Measurements from ENCODE around the gene TMEM273.

TMEM273 gene

DNA sequence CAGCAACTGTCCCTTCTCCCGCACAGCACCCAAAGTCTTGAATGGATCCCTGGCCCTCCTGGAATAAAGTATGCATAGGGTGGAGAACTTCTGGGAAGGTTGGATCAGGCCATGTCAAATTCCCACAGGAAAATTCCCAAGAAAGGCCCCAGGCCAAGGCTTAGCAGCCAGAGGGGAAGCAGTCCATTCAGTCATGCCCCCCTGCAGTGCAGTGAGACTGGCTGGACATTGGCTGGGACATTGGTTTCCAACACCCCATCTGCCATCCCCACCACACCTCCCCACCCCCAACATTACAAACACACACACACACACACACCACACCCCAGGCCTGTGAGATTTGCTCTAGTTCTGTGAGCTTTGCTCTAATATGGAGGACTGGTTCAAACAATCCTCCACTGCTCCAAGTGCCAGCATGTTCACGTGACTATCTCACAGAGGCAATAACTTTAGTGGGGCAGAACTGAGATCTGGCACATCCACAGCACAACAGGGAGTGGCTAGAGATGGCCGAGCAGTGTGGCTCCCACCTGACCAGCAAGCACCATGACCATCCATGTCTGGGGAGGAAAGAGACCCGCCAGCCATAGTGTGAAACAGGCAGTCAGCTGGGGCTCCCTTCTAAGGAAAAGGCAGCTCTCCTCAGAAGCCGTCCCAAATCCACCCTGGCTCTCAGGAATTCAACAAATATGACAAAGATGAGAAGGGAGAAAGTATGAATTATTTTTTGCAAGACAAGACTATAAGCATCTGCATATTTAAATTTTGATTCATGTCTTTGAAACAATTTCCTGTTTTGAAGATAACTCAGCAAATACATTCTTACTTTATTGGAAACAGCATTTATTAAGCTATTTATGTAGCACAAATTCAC lies 47.6 kb downstream of the TMEM273 start:
- Histone ChIP-seq H3K4me2 (ENCODE audit: low read length) (no peak overlapping the region), H3K36me3 (replicated peaks; ENCODE audit: low read depth, low read length) (no peaks in the 10 kb centered on the region)

DNA sequence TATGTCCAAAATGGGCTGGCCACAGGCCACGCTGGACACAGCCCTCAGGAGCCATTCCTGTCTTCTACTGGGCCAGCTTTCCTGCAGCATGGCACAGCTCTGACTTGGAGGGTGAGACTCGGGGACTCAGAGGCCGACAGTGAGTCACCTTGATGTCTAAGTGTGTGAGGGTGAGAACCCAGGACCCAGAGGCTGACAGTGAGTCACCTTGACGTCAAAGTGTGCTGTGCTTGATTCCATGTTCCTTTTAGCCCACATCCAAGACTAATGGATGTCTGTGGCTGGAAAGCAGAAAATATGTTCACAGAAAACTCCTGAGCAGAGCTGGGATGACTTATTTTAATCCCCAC lies 48.4 kb downstream of the TMEM273 start:
- no peak overlapping the region for H3K4me3 ChIP-seq (ENCODE audit: low read length)
- H3K27ac ChIP-seq (ENCODE audit: low read length), result no peak overlapping the region
- no peaks in the 10 kb centered on the region for H3K9me3 ChIP-seq (ENCODE audit: insufficient read depth, low read length)
- no peak overlapping the region for H2AFZ ChIP-seq (ENCODE audit: low read depth, low read length)
- H3K36me3 ChIP-seq (replicated peaks; ENCODE audit: low read depth, low read length), result no peaks in the 10 kb centered on the region
- no peaks in the 10 kb centered on the region for H3K4me1 ChIP-seq (ENCODE audit: low read length)
- no peak for TF ChIP-seq EZH2phosphoT487 (IDR thresholded peaks at IDR 0.05; ENCODE audit: low read depth)
- TF ChIP-seq, protein P1, sequence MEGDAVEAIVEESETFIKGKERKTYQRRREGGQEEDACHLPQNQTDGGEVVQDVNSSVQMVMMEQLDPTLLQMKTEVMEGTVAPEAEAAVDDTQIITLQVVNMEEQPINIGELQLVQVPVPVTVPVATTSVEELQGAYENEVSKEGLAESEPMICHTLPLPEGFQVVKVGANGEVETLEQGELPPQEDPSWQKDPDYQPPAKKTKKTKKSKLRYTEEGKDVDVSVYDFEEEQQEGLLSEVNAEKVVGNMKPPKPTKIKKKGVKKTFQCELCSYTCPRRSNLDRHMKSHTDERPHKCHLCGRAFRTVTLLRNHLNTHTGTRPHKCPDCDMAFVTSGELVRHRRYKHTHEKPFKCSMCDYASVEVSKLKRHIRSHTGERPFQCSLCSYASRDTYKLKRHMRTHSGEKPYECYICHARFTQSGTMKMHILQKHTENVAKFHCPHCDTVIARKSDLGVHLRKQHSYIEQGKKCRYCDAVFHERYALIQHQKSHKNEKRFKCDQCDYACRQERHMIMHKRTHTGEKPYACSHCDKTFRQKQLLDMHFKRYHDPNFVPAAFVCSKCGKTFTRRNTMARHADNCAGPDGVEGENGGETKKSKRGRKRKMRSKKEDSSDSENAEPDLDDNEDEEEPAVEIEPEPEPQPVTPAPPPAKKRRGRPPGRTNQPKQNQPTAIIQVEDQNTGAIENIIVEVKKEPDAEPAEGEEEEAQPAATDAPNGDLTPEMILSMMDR (IDR thresholded peaks at IDR 0.05; ENCODE audit: low read depth, low read length), result no peak
- no peak overlapping the region for H3K9ac ChIP-seq (ENCODE audit: low read length)
- H3K27me3 ChIP-seq (ENCODE audit: low read depth, low read length), result no peaks in the 10 kb centered on the region
- no peak overlapping the region for H3K4me2 ChIP-seq (ENCODE audit: low read length)
- H4K20me1 ChIP-seq (ENCODE audit: insufficient read depth, low read length), result no peaks in the 10 kb centered on the region
- no peaks in the 10 kb centered on the region for H3K79me2 ChIP-seq (ENCODE audit: low read length)

More for the DNA sequence above, 47.6 kb downstream of the TMEM273 start:
- no peak overlapping the region for H3K4me3 ChIP-seq (ENCODE audit: low read length)
- no peak overlapping the region for H3K9ac ChIP-seq (ENCODE audit: low read length)
- no peaks in the 10 kb centered on the region for H3K79me2 ChIP-seq (ENCODE audit: low read length)
- no peaks in the 10 kb centered on the region for H3K4me1 ChIP-seq (ENCODE audit: low read length)
- H3K9me3 ChIP-seq (ENCODE audit: insufficient read depth, low read length), result no peaks in the 10 kb centered on the region
- TF ChIP-seq, protein P1 (IDR thresholded peaks at IDR 0.05; ENCODE audit: low read depth, low read length), result no peak
- no peak for TF ChIP-seq EZH2phosphoT487 (IDR thresholded peaks at IDR 0.05; ENCODE audit: low read depth)
- H3K27ac ChIP-seq (ENCODE audit: low read length), result no peak overlapping the region
- H2AFZ ChIP-seq (ENCODE audit: low read depth, low read length), result no peak overlapping the region
- H3K27me3 ChIP-seq (ENCODE audit: low read depth, low read length), result no peaks in the 10 kb centered on the region
- H4K20me1 ChIP-seq (ENCODE audit: insufficient read depth, low read length), result no peaks in the 10 kb centered on the region

DNA sequence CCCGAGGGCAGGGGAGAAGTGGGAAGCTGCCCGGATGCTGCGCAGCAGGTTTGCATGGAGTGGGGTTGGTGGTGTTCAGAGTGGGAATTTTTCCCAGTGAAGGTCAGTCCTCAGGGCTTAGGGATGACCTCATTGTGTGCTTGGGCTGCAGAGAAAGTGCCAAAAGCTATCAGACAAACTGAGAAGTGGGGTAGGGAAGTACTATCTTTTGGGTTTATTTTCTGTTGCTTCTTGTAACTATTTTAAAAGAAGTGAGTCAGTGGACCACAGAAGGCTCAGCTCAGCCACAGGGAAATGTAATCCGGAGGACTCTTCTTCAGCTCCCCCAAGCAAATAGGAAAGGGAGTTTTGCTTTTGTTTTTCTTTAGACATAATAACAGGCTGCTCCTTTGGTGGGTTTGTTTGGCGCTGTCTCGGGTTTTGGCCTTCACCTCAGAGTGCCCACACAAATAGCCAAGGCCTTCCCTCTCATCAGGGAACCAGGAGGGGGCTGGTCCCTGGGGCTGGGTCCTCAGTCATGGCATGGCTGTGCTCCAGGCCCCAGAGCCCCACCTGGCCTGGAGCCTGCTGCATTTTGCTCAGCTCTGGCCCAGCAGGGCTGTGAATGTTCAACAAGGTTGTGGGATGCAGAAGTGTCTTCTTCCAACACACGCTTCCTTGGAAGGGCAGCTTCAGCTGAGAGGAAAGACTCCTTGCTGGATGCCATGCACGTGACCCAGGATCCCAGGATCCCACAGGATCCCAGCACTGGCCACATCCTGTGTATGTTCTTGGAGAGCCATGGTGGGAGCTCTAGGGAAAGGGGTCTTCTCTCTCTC lies 49.0 kb downstream of the TMEM273 start:
- Histone ChIP-seq H3K79me2 (ENCODE audit: low read length) (no peaks in the 10 kb centered on the region), H3K27ac (ENCODE audit: low read length) (no peak overlapping the region), H3K4me3 (ENCODE audit: low read length) (no peak overlapping the region), H3K27me3 (ENCODE audit: low read depth, low read length) (no peaks in the 10 kb centered on the region), H3K4me1 (ENCODE audit: low read length) (peaks cover 5% of the 10 kb centered on the region), H3K36me3 (replicated peaks; ENCODE audit: low read depth, low read length) (no peaks in the 10 kb centered on the region), H3K9ac (ENCODE audit: low read length) (no peak overlapping the region), H3K9me3 (ENCODE audit: insufficient read depth, low read length) (no peaks in the 10 kb centered on the region), H4K20me1 (ENCODE audit: insufficient read depth, low read length) (no peaks in the 10 kb centered on the region), H3K4me2 (ENCODE audit: low read length) (no peak overlapping the region), H2AFZ (ENCODE audit: low read depth, low read length) (no peak overlapping the region)
- TF ChIP-seq EZH2phosphoT487 (IDR thresholded peaks at IDR 0.05; ENCODE audit: low read depth), result no peak
- TF ChIP-seq, protein P1 (IDR thresholded peaks at IDR 0.05; ENCODE audit: low read depth, low read length), result no peak

DNA sequence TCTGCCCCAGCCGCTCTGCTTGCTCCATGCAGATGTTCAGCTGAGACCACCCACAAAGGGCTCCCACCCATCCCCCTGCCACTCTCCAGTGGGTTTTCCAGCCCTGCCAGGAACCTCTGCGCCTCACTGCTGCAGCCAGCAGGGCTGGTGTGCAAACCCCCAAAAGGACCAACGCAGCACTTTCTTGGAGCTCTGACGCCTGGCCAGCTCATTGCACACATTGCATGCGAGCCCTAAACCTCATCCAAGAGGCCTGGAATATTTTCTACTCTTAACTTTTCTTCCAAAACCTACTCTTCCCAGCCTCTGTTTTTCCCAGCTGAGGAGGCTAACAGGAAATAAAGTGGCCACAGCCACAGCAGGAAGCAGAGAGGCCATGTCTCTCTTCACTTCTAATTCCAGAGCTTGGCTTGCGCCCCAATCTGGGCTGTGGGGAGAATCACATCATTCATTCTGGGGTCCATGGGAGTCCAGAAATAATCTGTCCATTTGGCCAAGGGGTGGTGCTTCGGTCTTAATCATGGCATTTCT lies 49.8 kb downstream of the TMEM273 start:
- Histone ChIP-seq H3K4me1 (ENCODE audit: low read length) (peaks cover 8% of the 10 kb centered on the region), H3K4me3 (ENCODE audit: low read length) (no peak overlapping the region), H4K20me1 (ENCODE audit: insufficient read depth, low read length) (no peaks in the 10 kb centered on the region), H3K79me2 (ENCODE audit: low read length) (no peaks in the 10 kb centered on the region), H3K27me3 (ENCODE audit: low read depth, low read length) (no peaks in the 10 kb centered on the region), H3K27ac (ENCODE audit: low read length) (no peak overlapping the region), H3K4me2 (ENCODE audit: low read length) (no peak overlapping the region), H3K9ac (ENCODE audit: low read length) (no peak overlapping the region), H3K36me3 (replicated peaks; ENCODE audit: low read depth, low read length) (no peaks in the 10 kb centered on the region), H3K9me3 (ENCODE audit: insufficient read depth, low read length) (no peaks in the 10 kb centered on the region), H2AFZ (ENCODE audit: low read depth, low read length) (no peak overlapping the region)
- TF ChIP-seq EZH2phosphoT487 (IDR thresholded peaks at IDR 0.05; ENCODE audit: low read depth), result no peak
- TF ChIP-seq, protein P1 (IDR thresholded peaks at IDR 0.05; ENCODE audit: low read depth, low read length), result no peak
